GM19463 (cell line): ENCODE data around the gene COL13A1.

Experiments
- ATAC-seq: cut with Tn5 transposase; IDR thresholded peaks from one replicate; pipeline ENCODE4 v1.9.1; 2021; ENCODE audit warnings: mild to moderate bottlenecking, moderate library complexity; ENCODE audit not compliant: unreplicated experiment

The COL13A1 gene

DNA sequence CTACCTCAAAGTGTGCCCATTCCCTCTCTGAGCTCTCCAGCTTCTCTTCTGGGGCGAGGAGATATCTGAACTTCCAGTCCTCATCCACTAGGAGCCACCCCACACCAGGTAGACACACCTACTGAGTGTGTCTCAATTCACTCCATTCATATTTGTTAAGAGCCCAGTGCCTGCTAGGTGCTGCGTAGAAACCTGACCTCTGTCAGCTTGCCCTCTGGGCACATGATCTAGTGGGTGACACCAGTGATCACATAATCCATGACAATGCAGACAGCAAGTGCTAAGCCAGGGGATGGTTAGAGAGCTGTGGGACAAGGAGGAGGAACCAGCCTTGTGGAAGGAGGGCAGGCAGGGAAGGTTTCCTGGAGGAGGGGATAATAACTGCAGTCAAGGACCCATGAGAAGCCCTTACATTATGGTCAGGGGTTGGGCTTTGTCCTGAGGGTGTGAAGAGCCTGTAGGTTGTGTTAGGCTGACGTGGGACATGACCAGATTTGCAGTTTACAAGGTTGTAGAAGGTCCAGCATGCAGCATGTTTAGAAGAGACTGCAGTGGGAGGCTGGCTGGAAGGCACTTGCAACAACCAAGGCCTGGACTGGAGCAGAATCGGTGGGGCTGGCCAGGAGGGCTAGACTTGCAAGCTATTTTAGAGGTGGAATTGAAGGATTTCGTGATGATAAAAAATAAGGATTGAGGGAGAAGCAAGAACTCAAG is 81.8 kb downstream of the COL13A1 start:
- no peak for ATAC-seq

DNA sequence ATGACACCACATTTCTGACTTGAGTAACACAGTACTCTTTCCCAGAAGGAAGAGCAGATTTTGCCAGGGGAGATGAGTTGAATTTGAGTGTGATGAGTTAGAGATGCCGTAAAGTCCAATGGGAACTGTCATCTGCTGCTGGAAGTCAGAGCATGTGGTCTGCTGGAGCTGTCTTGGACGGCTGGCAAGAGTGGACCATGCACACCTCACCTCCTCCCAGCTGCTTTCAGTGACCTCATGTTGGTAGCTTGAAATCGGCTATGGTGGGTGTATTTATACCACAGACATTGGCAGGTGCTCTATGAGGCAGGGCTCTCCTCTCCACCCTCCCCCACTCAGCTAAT is 82.3 kb downstream of the COL13A1 start:
- no peak for ATAC-seq

DNA sequence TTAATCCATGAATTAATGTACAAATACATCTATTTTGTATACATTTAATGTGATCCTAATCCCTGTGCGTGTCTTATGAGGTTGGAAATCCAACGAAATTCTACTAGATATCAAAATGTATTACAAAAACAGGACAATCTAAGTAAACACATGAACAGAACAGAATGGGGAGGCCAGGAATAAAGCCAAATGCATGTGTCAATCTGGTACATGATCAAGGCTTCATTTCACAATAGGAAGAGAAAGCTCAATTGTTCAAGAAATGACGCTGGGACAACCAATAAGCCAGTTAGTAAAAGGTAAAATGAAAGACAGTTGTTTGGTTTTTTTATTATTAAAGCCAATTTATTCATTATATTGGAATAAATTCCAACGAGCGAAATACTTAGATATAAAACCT is 83.0 kb downstream of the COL13A1 start:
- ATAC-seq = no peak

DNA sequence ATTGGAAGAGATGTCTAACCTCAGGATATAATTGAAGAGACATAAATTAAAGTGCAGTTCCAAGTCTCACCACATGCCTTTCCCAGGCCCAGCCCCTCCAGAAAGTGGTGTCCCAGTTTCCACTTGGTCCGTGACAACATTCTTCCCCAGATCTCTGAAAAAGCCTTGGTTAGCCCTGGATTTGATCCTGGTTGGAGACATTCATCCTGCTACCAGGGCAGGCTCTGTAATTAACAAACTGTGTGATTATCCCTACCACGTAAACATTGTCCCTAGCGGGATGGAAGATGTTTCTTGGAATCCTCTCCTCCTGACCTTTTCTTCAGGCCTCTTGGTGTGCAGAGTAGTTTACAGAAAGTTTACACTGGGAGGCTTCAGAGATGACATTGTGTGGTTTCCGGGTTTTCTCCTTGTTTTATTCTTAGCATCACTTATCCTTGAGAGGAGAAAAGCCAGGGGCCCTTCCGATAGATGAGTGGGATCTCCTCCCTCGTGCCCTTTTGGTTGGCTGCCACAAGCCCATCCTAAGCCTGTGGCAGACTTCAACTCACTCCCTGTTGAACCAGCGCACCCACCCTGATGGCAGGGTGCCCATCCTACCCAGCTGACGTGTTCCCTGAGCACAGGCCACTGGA is 83.8 kb downstream of the COL13A1 start:
- no peak for ATAC-seq

DNA sequence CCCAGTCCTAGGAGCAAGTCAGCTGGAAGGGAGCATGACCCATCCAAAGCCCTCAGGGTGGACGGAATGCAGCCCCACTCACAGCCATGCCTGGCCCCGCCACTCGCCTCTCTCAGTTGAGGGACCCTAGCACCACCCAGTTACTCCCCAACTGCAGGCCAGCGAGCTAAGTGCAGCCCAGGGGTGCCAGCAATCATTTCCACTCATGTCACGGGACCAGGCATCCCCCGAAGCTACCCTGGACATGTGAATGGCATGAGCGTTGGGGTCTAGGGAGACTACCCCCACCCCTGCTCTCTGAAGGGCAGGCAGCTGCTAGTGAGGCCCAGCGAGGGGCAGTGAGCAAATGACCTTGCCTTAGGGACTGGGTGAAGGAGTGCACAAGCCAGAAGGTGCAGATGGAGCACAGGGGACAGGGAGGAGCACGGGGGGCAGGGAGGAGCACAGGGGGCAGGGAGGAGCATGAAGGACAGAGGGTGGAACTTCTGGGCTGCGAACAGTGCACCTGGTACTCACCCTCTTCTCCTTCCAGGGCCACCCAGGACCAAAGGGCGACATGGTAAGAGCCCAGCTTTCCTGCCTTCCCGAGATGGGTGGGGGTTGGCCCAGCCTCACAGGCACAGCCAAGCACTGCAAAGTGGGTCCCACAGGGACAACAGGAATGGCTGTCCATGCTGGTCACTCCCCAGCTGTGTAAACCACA is 87.3 kb downstream of the COL13A1 start:
- ATAC-seq = no peak

DNA sequence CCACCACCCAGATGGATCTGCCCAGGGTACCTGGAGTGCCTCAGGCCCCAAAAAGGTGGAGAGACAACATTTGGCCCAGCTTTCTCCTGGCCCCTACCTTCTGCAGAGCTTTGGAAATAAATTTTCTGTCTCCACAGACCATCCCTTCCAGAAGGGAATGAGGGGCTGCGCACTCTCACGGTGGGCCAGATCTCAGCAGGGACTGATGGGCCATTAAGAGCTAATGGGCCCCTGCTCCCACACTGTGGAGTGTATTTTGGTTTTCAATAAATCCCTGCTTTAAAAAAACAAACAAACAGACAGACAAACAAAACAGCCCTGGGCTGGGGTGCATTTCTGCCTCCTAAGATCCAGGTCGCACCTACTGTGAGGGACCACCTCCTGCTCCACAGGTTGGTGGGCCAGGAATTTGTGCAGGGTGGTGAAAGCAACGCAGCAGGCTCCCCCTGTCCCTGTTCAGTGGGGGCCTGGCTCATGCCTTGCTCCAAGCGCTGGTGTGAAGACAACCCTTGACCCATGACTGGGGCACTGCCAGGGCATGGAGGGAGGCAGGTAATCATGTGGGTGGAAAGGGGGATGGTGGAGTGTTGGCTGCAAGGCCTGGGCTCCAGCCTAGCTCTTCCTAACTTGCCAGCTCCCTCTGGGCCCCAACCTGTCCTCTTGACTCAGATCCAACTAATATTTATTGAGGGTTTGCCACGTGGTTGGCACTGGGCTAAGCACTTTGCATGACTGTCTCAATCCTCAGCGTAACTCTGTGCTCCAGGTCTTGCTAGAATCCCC is 88.5 kb downstream of the COL13A1 start:
- no peak for ATAC-seq

DNA sequence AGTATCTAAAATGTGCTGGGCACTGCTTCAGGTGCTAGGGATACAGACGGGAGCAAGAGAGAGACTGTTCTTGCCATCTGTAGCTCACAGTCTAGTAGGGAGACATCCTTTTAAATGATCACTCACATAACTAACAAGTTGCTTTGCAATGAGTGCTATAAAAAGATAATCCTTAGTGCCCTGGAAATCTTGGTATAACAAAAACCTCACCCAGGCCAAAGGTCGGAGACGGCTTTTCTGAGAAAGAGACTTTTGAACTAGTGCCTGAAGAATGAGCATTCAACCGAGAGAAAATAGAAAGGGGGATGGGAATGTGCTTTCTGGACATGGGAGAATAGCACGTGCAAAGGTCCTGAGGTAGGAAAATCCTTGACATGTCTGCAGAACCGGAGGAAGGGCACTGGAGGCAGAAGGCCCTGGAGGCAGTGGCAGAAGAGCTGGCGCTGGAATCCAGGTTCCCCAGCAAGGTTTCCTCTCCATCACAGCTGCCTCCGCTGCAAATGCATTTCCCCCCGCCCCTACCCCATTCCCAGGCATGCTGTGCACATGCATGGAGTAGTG is 89.4 kb downstream of the COL13A1 start:
- no peak for ATAC-seq

DNA sequence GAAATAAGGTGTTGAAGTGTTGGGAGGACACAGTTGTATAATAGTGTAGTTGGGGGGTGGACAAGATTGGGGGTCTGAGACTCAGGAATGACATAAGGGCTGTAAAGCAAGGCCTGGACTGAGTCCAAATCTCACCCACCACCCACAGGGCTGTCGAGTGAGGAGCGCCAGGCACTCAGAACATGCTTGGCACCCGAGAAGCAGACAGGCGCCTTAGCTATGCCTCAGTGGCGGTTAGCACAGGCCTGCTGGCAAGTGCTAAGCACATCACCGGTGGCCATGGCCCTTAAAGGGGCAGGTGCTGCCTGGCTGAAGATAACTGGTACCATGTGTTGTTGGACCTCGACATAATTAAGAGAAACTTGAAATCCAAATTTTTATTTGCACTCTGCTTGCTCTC is 90.7 kb downstream of the COL13A1 start:
- no peak for ATAC-seq

DNA sequence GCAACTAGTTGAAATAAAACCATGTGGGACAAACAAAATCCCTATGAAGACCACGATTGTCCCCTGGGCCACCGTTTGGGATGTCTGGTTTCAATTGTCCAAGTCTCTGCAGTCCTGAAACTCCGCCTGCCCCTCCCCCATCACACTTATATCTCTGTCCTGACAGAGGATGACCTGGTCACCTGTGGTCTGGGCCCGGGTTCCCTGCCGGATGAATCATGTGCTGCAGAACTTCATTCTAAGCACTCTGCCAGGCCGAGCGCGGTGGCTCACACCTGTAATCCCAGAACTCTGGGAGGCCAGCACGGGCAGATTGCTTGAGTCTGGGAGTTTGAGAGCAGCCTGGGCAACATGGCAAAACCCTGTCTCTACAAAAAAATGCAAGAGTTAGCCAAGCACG is 91.1 kb downstream of the COL13A1 start:
- no peak for ATAC-seq

DNA sequence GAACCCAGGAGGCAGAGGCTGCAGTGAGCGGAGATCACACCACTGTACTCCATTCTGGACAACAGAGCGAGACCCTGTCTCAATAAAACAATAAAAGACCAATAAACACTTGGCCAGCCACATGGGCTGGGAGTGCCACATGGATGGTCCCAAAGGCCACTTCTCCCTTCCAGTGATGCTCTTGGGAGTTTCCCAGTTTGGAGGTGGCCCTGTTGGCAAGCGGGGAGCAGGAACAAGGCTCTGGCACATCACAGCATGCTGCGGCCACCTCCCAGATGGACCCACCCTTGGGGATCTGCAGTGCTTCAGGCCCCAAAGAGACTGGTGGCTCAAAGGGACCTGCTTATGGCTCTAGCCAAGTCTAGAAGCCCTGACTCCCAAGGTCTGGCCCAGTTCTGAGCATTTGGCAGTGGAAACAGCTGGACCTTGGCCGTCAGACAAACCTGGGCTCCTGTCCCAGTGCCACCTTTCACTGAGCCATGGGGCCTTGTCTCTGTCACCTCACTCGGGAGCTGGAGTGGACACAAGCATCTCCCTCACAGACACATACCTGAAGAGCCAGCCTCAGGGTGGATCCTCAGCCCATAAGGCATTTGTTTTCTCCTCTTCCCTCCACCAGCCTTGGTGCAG is 91.7 kb downstream of the COL13A1 start:
- ATAC-seq = no peak

DNA sequence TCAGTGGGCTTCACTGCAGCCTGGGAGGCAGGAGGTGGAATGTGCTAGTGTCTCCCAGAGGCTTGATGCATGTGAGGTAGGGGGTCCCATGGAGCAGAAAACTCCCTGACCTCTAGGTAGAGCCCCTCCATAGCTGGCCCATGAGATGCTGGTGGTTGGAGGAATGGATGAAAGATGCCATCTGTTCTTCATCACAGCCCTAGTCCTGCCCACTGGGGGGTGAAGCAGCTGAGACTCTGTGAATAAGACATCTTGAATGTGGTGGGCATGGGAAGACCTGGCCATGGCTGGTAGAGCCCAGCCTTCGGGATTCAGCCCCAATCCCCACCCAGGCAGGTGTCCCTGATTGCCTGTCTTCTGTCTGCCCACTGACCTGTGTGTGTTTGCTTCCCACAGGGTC is 92.5 kb downstream of the COL13A1 start:
- no peak for ATAC-seq

DNA sequence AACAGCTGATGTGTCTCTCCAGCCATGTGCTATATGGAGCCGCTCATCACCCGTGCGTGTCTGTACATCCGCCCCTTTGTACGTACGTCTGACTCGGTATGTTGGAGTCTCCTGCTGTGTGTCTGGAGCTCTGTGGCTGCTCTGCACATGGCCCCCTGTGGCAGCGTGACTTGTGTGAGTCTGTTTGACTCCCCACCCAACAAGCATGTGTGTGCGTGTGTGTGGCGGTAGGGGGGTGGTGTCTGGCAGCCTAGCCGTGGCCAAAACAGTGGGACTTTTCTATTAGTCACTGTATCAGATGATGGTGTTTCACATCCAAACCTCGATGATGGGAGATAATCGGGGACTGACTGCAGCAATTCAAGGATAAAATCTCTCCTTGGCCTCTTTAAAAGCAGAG is 94.1 kb downstream of the COL13A1 start:
- no peak for ATAC-seq

DNA sequence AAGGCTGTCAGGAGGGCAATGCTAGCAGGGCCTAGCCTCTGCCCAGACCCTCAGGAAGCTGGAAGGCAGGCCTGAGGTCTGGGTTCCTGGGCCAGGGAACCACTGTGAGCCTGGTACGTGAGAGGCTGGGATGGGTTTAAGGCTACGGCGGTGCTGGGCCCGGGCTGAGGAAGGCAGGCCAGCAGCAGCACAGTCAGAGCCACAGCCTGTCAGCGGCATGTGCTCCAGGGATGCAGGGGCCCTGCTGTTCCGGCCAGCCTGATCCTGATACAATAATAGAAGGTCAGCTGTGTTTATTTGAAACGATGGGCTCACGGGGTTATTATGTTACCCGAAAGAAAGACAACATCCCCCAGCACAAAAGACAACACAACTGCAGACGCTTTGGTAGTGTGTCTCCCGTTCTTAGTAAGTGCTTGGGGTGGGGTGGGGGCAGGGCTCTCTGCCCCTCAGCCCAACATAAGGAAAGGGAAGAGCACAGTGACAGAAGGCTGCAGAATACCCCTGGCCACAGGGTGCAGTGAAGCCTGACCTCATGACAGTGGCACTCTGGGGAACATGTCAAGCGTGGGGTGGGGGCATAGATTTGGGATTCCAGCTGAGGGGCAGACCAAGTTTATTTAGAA is 95.0 kb downstream of the COL13A1 start:
- ATAC-seq = no peak

DNA sequence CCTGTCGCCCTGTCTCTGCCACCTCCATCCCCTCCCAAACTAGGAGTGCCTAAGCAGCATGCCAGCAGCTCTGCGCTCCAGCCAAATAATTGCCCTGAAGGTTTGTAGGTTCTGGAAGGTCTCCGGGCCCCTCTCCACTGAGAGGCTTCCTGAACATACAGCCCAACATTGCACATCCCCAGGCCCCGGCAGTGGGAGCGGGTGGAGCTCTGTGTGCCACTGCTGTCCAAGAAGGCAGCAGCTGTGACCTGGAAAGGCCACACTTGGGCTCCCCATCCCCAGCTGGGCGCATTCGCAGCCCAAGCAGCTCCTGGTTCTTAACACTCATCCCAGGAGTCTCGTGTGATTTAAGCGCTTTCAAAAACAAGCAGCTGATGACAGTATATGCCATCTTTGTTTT is 95.7 kb downstream of the COL13A1 start:
- no peak for ATAC-seq

DNA sequence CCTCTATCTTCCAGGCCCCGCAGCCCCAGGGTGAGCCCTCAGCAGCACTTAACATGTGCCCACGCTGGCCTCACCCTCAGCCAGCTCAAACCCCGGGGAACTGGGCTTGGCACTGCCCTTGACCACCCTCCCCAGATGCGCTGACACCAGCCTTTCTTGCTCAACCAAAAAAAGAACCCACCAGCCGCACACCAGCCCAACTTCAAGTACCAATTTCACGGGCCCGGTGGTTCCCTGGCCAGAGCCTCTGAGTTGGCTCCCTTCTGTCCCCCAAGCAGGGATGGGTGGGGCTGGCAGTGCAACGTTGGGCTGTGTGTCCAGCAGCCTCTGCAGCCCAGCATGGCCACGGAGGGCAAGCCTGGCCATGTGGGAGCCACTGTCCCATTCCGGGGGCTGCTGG is 96.3 kb downstream of the COL13A1 start:
- no peak for ATAC-seq

DNA sequence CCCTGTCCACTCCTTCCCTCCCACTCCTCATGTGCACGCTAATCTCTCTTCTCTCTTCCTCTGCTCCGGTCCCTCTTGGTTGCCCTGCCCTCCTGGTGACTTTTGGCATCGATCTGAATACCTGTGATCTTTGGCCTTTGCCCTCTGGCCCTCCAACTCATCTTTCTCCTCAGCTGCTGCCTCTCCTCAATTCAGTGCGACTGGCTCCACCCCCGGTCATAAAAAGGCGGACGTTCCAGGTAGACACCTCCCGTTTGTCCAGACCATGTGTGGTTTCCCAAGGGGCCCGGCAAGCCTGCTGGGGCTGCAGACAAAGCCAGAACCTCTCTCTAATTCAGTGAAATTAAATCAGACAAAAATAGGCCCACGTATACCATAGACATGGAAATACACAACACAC is 96.8 kb downstream of the COL13A1 start:
- no peak for ATAC-seq

DNA sequence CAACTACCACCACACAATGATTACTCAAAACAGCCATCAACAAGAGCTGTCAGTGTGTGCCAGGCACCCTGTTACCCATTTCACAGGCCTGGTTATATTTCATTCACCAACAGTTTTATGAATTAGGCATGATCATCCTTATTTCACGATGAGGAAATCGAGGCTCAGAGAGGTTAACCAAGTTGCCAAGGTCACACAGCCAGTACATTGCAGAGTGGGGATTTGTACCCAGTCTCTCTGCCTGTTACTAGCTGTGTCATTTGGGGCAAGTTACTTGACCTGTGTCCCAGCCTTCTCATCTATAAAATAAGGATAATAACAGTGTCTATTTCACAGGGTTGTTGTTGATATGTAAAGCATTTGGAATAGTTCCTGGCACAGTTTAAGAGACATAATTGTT is 97.2 kb downstream of the COL13A1 start:
- ATAC-seq = no peak

DNA sequence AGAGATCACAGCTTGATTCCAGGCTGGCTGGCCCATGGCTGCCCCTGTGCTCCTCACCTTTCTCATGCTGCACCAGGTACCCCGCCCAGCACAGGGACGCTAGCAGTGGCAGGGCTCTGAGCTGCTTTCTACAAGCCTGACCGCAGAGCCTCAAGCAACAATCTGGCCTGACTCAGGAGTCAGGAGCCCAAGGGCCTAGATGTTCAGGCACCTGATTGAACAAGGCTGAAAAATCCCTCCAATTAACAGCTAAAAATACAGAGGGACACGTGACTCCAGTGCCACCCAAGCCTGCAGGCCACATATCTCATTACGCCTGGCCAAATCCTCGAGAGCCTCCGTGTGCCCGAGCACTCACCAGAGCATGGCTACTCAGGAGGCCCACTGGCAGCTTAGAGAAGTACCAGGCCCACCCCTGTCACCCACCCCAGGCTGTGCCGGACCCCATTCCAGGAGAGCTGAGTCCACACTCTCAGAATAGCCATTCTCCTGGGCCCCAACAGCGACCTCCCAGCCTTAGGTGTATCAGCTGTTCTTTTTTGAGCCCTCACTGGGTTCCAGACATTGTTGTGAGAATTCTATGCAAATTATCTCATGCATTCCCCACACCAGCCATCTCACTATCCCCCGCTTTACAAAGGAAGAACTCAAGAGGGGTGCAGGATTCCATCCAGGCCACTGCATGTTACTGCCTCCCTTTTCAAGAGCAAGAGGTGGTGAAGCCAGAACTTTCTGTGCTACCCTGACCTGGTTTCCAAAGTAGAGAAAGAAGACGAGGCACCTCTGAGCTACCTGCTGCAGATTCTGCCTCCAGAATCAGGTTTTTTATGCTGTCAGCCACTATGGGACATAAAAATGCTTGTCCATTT is 98.3 kb downstream of the COL13A1 start:
- no peak for ATAC-seq

DNA sequence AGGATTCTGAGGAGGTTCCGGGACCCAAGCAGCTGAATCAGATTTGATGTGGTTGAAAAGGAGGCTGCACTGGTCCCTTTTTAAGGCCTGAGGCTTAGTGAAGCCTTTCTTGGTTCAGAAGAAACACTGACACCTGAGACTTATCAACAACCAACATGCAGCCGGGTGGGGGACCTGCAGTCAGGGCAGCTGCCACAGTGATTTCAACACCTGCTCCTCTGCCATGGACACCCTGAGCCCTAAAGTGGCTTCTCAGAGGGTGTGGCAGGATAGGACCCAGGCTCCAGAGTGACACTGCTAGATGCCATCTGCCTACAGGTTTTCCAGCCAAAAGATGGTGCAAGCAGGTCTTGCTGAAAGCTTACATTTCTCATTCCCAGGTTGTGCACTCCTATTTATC is 99.3 kb downstream of the COL13A1 start:
- ATAC-seq = no peak
